Kidney epithelial cell (primary cell): ENCODE measurements around the gene HSPBAP1. TPM values are rescaled to one million over a fixed set of nuclear protein-coding genes. Genes with fewer than 3 reads are reported as not detected.

Experiments
- DNase-seq: peaks from one replicate; pipeline ENCODE4 v3.0.0-alpha.2; 2010; ENCODE audit warnings: low read depth
- H3K27me3 ChIP-seq: 2 replicates; pipeline ENCODE4 v1.6.0; 2011; ENCODE audit warnings: low read length; ENCODE audit not compliant: control insufficient read depth, insufficient read depth
- H3K36me3 ChIP-seq: 2 replicates; pipeline ENCODE4 v1.5.1; 2011; ENCODE audit warnings: low read length; ENCODE audit not compliant: control insufficient read depth, insufficient read depth
- H3K4me3 ChIP-seq: 2 replicates; pipeline ENCODE4 v1.5.1; 2011; ENCODE audit warnings: low read depth, mild to moderate bottlenecking, control low read depth, low read length
- total RNA-seq: library from RNA; depleted of rRNA; stranded (reverse); fragments of >200 nt; gene quantifications from 2 replicates; pipeline ENCODE4 v1.2.3, GENCODE V29; 2015
- TF ChIP-seq, protein P1 (sequence below): IDR thresholded peaks from 2 replicates; pipeline ENCODE4 v1.5.1; 2011; ENCODE audit warnings: mild to moderate bottlenecking, moderate library complexity, low read length, control low read depth, inconsistent platforms; ENCODE audit not compliant: insufficient read depth, poor library complexity, severe bottlenecking

HSPBAP1 gene
- total RNA-seq, 1 donor from 2014 or later, result 10.7 TPM

DNA sequence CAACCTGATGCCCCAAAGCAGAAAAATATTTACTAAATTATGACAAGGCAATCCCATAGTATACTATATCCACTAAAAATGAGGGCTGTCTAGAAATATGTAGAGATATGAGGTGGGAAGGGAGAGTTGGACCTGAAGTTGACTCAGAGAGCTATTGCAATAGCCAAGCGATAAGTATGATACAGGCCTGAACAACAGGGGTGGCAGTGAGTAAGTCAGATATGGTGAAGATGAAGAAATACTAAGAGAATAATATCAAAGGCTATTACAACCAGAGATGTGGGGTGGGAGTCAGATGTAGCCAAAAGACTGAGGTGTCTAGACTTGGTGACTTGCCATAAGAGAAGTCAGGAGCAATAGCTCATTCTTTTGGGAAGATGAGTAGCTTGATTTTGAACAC, 9.2 kb downstream of the HSPBAP1 start:
- H3K27me3 ChIP-seq, result no peaks in the 10 kb centered on the region
- H3K4me3 ChIP-seq, result no peak overlapping the region
- no peak for DNase-seq
- no peaks in the 10 kb centered on the region for H3K36me3 ChIP-seq
- TF ChIP-seq, protein P1, sequence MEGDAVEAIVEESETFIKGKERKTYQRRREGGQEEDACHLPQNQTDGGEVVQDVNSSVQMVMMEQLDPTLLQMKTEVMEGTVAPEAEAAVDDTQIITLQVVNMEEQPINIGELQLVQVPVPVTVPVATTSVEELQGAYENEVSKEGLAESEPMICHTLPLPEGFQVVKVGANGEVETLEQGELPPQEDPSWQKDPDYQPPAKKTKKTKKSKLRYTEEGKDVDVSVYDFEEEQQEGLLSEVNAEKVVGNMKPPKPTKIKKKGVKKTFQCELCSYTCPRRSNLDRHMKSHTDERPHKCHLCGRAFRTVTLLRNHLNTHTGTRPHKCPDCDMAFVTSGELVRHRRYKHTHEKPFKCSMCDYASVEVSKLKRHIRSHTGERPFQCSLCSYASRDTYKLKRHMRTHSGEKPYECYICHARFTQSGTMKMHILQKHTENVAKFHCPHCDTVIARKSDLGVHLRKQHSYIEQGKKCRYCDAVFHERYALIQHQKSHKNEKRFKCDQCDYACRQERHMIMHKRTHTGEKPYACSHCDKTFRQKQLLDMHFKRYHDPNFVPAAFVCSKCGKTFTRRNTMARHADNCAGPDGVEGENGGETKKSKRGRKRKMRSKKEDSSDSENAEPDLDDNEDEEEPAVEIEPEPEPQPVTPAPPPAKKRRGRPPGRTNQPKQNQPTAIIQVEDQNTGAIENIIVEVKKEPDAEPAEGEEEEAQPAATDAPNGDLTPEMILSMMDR, result no peak

DNA sequence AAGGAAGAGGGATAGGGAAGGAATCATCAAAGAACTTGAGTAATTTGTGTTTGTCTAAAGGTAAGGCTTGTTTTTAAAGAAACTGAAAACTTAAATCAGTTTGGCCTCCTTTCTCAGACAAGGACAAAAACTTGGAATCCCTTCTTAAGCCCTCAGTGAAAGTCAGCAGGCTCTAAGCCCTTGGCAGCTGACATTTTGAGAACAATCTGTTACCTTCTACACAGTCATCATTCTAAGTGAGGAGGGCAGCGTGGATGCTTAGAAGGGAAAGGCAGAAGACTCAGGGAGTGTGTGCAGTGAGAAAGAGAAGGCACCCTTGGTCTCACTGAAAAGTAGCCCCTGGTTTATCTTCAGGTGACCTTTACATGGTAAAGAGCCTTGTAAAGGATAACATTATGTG, 10.8 kb downstream of the HSPBAP1 start:
- TF ChIP-seq, protein P1, result no peak
- DNase-seq, result no peak

DNA sequence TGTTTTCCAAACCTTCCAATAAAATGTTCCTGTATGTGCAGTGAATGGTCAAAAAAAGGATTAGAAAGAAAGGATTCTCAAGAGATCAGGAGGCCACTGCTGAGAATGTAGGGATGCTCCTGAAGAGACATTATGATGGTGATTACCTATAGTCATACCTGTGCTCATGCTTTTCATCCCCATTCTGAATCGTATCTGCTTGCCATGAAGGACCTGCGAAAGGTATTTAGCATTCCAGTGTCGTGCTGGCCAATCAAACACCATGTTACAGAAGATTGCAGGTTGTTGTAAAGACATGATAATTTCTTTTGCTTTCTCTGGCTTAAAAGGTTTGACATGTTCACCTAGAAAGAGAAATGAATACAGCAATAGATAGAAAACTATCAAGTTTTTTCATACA, 16.1 kb downstream of the HSPBAP1 start:
- DNase-seq, result no peak
- no peaks in the 10 kb centered on the region for H3K27me3 ChIP-seq
- TF ChIP-seq, protein P1, result no peak
- no peaks in the 10 kb centered on the region for H3K36me3 ChIP-seq
- no peak overlapping the region for H3K4me3 ChIP-seq

More for the DNA sequence above, 10.8 kb downstream of the HSPBAP1 start:
- no peaks in the 10 kb centered on the region for H3K36me3 ChIP-seq
- no peaks in the 10 kb centered on the region for H3K27me3 ChIP-seq
- H3K4me3 ChIP-seq, result no peak overlapping the region

DNA sequence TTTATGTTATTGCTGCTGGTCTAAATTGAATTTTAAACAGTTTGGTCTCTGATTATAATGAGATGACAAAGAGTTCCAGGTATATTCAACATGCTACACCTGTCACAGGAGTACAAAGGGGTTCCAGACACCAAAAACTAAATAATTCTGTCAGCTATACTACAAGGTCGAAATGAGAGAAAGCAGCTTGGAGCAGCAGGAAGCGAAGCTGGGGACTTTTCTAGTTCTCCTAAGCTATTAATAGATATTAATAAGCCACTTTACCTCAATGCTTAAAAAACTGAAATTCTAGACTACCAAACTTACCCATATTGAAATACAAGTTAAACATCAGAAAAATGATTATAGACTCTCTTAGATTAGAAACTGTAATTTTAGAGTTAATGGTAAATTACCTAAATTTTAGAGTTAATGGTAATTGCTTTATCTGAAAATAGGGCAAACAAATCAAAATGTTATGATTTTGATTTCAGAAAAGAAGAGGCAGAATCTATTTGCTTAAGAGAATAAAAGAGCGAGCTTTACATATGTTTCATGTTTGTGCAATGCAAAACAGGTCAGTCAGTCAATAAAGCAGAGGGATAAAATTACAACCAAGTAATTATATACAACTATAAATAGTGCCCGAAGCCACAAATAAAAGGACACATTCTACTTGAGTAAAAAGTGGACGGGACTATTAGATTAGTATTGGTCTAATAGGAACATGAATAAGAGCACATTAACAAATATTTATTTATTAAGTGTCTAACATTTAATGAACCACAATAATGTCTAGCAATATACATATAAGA, 16.8 kb downstream of the HSPBAP1 start:
- Histone ChIP-seq H3K4me3 (no peak overlapping the region), H3K27me3 (no peaks in the 10 kb centered on the region), H3K36me3 (no peaks in the 10 kb centered on the region)
- TF ChIP-seq, protein P1, result no peak
- no peak for DNase-seq

DNA sequence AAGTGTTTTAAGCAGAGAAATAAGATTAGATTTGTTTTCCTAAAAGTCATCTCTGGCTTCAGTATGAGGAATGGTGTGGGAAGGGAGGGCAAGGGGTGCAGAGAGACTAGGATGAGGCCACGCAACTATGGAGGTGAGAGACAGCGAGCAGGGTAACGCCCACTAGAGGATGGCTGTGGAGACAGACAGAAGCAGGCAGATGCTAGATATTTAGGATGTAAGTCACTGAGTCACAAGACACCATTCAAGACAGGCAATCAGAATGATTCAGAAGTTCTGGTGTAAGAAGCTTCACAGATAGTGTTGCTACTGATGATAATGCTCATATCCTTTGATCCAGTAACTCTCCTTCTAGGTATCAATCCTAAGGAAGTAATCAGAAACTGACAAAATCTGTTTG, 19.1 kb downstream of the HSPBAP1 start:
- Histone ChIP-seq H3K27me3 (no peaks in the 10 kb centered on the region), H3K36me3 (no peaks in the 10 kb centered on the region), H3K4me3 (no peak overlapping the region)
- DNase-seq, result no peak
- TF ChIP-seq, protein P1, result no peak

DNA sequence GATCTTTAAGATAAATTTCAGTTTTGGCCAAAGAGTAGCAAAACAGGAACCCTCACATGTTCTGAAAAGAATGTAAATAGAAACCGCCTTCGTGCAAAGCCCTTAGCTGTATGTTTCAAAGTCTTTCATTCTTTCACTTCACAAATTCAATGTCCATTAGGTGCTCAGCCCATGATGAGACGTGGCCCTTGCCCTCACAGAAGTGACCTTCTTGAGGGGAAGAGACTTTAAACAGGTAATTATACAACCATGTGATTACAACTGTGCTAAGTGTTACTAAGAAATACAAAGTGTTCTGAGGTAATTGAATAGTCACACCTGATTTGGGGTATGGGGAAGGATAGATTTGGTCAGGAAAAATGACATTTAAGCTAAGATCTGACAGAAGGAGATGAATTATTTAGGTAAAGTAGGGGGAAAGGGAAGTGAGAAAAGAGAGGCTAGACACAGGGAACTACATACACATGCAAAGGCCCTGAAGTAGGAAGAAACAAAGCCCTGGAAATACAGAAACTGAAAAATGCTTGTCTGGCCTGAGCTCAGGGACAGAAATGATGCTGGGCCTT, 19.6 kb downstream of the HSPBAP1 start:
- no peaks in the 10 kb centered on the region for H3K27me3 ChIP-seq
- H3K4me3 ChIP-seq, result no peak overlapping the region
- TF ChIP-seq, protein P1, result no peak
- no peaks in the 10 kb centered on the region for H3K36me3 ChIP-seq
- no peak for DNase-seq
